ENCODE data around the gene NCAPD3.

GRCh38 chr11:134145715-134146114 is 78.1 kb downstream of the NCAPD3 start:
- no peak for TF ChIP-seq POLR2AphosphoS5 (IDR thresholded peaks at IDR 0.05; ENCODE audit: borderline replicate concordance, low read depth, low read length)
- no peak for TF ChIP-seq EZH2 (IDR thresholded peaks at IDR 0.05)
